NCI-H2227 (cell line): ENCODE measurements around the gene CDC34.

Source experiments
- DNase-seq: peaks from one replicate; lab custom pipeline; 2025; ENCODE audit not compliant: unreplicated experiment; lab: John Stamatoyannopoulos, UW

The CDC34 gene

GRCh38 chr19:497491-497868 is 34.1 kb upstream of the CDC34 start:
- no peak for DNase-seq

GRCh38 chr19:497869-498510 is 33.6 kb upstream of the CDC34 start:
- no peak for DNase-seq

GRCh38 chr19:498511-498891 is 33.1 kb upstream of the CDC34 start:
- no peak for DNase-seq

- DNase-seq = no peak
Observed at GRCh38 chr19:498977-499623, 32.5 kb upstream of the CDC34 start.

GRCh38 chr19:501646-502045 is 29.9 kb upstream of the CDC34 start:
- no peak for DNase-seq

- DNase-seq = no peak
Observed at GRCh38 chr19:504616-505015, 26.9 kb upstream of the CDC34 start.

GRCh38 chr19:506404-507285 is 24.9 kb upstream of the CDC34 start:
- peak; percentile 96 for DNase-seq

GRCh38 chr19:507286-508203 is 24.0 kb upstream of the CDC34 start, which contains the start of gene TPGS1:
TPGS1 (plus strand) TSS chr19:507497; CDS start chr19:507507, 10 bp downstream.
- peak; percentile 87 for DNase-seq

GRCh38 chr19:508204-509150 is 23.1 kb upstream of the CDC34 start:
- no peak for DNase-seq

GRCh38 chr19:510606-511100 is 20.9 kb upstream of the CDC34 start:
- DNase-seq = peak; percentile 90

- DNase-seq = peak; percentile 91
Observed at GRCh38 chr19:511101-511851, 20.3 kb upstream of the CDC34 start.

GRCh38 chr19:512547-513365 is 18.8 kb upstream of the CDC34 start:
- DNase-seq = peak; percentile 58

- DNase-seq = no peak
Observed at GRCh38 chr19:513368-514165, 18.0 kb upstream of the CDC34 start.

- no peak for DNase-seq
Observed at GRCh38 chr19:514166-514663, 17.3 kb upstream of the CDC34 start.

- DNase-seq = no peak
Observed at GRCh38 chr19:517721-518597, 13.6 kb upstream of the CDC34 start.
